Testis (tissue), 3 donors: Measurements from ENCODE around the gene AP5S1. TPM values are rescaled to one million over a fixed set of nuclear protein-coding genes. Genes with fewer than 3 reads are reported as not detected.

Experiments
- DNase-seq: peaks from one replicate; pipeline ENCODE4 v3.0.0-alpha.2; 2019
- H3K27ac ChIP-seq, 2 donors: fragments of 200-600 bp; sonication (generic); one replicate each; pipeline ENCODE4 v1.5.1; 2019
- H3K27me3 ChIP-seq: fragments of 200-600 bp; sonication (generic); one replicate; pipeline ENCODE4 v1.5.1; 2019
- H3K36me3 ChIP-seq: fragments of 200-600 bp; sonication (generic); one replicate; pipeline ENCODE4 v1.5.1; 2017; ENCODE audit warnings: low read depth; ENCODE audit errors: missing control alignments
- H3K4me1 ChIP-seq: fragments of 200-600 bp; sonication (generic); one replicate; pipeline ENCODE4 v1.5.1; 2019
- H3K4me3 ChIP-seq, 2 donors: fragments of 200-600 bp; sonication (generic); one replicate each; pipeline ENCODE4 v1.5.1; 2017 to 2019
- H3K9me3 ChIP-seq: fragments of 200-600 bp; sonication (generic); one replicate; pipeline ENCODE4 v1.5.1; 2017
- CTCF ChIP-seq, 3 experiments: fragments of 450-650 bp in 2 of 3; fragments of 200-600 bp in 1 of 3; sonication (generic) in 1 of 3; IDR thresholded peaks; one replicate each; pipeline ENCODE4 v1.5.1; 2016 to 2019; ENCODE audit warnings: antibody characterized with exemption in 3 of 3, mild to moderate bottlenecking in 2 of 3, moderate library complexity in 1 of 3
- POLR2A ChIP-seq: fragments of 450-650 bp; IDR thresholded peaks from one replicate; pipeline ENCODE4 v1.6.1; 2017; ENCODE audit warnings: antibody characterized with exemption, mild to moderate bottlenecking, moderate library complexity
- WGBS, 2 donors: methylation state at CpG; one replicate each; pipeline ENCODE4 v1.1.5; 2018; 5-methylcytosine and 5-hydroxymethylcytosine counted together
- intact Hi-C: fragments of 100-400 bp; cut with DNase I; formaldehyde crosslinking; loops from one replicate; pipeline ENCODE4 v1.15.1; 2023; ENCODE audit warnings: low total_unique reads
- polyA plus RNA-seq: library from polyadenylated mRNA; stranded (reverse); fragments of 350-450 nt; fragmentation: Illumina TruSeq; extraction: RNeasy Lipid Tissue Mini Kit (QIAGEN cat#74804); gene quantifications from one replicate; pipeline ENCODE4 v1.2.3, GENCODE V29; 2014; ENCODE audit warnings: low read depth, low replicate concordance; ENCODE audit not compliant: insufficient read depth
- total RNA-seq, 2 donors: library from RNA; depleted of rRNA; stranded (reverse); fragments of >200 nt; gene quantifications; one replicate each; pipeline ENCODE4 v1.2.3, GENCODE V29; 2016

Gene AP5S1
- total and polyA plus RNA-seq, 3 donors from 2014 or later: 25.9 to 26.6 (median 26.0) TPM

GRCh38 chr20:3796477-3797225 lies 23.7 kb upstream of the AP5S1 start:
- DNase-seq: no peak
- H3K4me3 ChIP-seq: peak overlapping the region; percentile 59 to 77
- H3K9me3 ChIP-seq: no peaks in the 10 kb centered on the region
- H3K36me3 ChIP-seq: no peaks in the 10 kb centered on the region
- H3K27me3 ChIP-seq: no peaks in the 10 kb centered on the region
- WGBS, 2 donors: 46 to 59% methylated on average over 5 to 8 of the region's 33 CpGs
- H3K27ac ChIP-seq: peak overlapping the region; percentile 92 to 94
- TF ChIP-seq CTCF (IDR thresholded peaks at IDR 0.05): no peak
- TF ChIP-seq POLR2A: no peak
- peaks cover 3% of the 10 kb centered on the region for H3K4me1 ChIP-seq
- intact Hi-C loops: no loop called here

- no peak for DNase-seq
- Histone ChIP-seq H3K36me3 (no peaks in the 10 kb centered on the region), H3K4me3 (no peak overlapping the region), H3K4me1 (peaks cover 3% of the 10 kb centered on the region), H3K27me3 (no peaks in the 10 kb centered on the region), H3K27ac (no peak overlapping the region), H3K9me3 (no peaks in the 10 kb centered on the region)
- intact Hi-C loops: no loop called here
- 78 to 85% methylated on average over 5 of the region's 5 CpGs for WGBS, 2 donors
- TF ChIP-seq POLR2A (no peak), CTCF (IDR thresholded peaks at IDR 0.05) (no peak)
Measured at GRCh38 chr20:3797226-3797545, 23.2 kb upstream of the AP5S1 start.

GRCh38 chr20:3797592-3798372 lies 22.6 kb upstream of the AP5S1 start:
- H3K36me3 ChIP-seq: no peaks in the 10 kb centered on the region
- H3K4me1 ChIP-seq: peaks cover 3% of the 10 kb centered on the region
- WGBS, 2 donors: 70 to 79% methylated on average over 19 of the region's 19 CpGs
- no peaks in the 10 kb centered on the region for H3K27me3 ChIP-seq
- no peak for DNase-seq
- TF ChIP-seq CTCF (IDR thresholded peaks at IDR 0.05): no peak
- no peak for TF ChIP-seq POLR2A
- no peaks in the 10 kb centered on the region for H3K9me3 ChIP-seq
- no peak overlapping the region for H3K27ac ChIP-seq
- intact Hi-C loops: no loop called here
- no peak overlapping the region for H3K4me3 ChIP-seq

GRCh38 chr20:3798373-3798768 lies 22.0 kb upstream of the AP5S1 start:
- intact Hi-C loops: no loop called here
- Histone ChIP-seq H3K36me3 (no peaks in the 10 kb centered on the region), H3K4me3 (no peak overlapping the region)

More at GRCh38 chr20:3798373-3798768, 22.0 kb upstream of the AP5S1 start:
- 76 to 91% methylated on average over 4 to 5 of the region's 5 CpGs for WGBS, 2 donors
- Histone ChIP-seq H3K27me3 (no peaks in the 10 kb centered on the region), H3K9me3 (no peaks in the 10 kb centered on the region), H3K4me1 (peaks cover 3% of the 10 kb centered on the region), H3K27ac (no peak overlapping the region)
- TF ChIP-seq CTCF (IDR thresholded peaks at IDR 0.05): no peak
- TF ChIP-seq POLR2A: no peak
- DNase-seq: no peak
